ENCODE results near the gene SEMA3A.

- TF ChIP-seq RAD21 (conservative IDR thresholded peaks at IDR 0.05) (no peak), EZH2 (IDR thresholded peaks at IDR 0.05; ENCODE audit: borderline replicate concordance, insufficient read depth, low read length, poor library complexity, severe bottlenecking) (no peak), CTCF (IDR thresholded peaks at IDR 0.05; ENCODE audit: poor library complexity, severe bottlenecking) (no peak), TAF1 (IDR thresholded peaks at IDR 0.05; ENCODE audit: low read depth) (no peak), EP300 (conservative IDR thresholded peaks at IDR 0.05; ENCODE audit: poor library complexity, severe bottlenecking) (no peak), POLR2AphosphoS5 (IDR thresholded peaks at IDR 0.05) (peak; percentile 28)
These were observed 108.6 kb downstream of the SEMA3A start for GRCh38 chr7:84085998-84086397.

All from neural cell (in vitro differentiated cells).